ENCODE results near the gene AKAP12. TPM values are rescaled to one million over a fixed set of nuclear protein-coding genes. Genes with fewer than 3 reads are reported as not detected.
A peak's percentile ranks its signal among the peaks of the same experiment; 100 is the strongest.

Gene AKAP12
- total RNA-seq, 1 donor from 2014 or later = 81.3 TPM

- Histone ChIP-seq H3K9me3 (ENCODE audit: low read depth) (no peaks in the 10 kb centered on the region), H3K4me1 (peaks cover 17% of the 10 kb centered on the region), H3K27ac (no peak overlapping the region), H3K79me2 (ENCODE audit: low read depth) (peaks cover 10% of the 10 kb centered on the region), H3F3A (ENCODE audit: low read depth) (no peaks in the 10 kb centered on the region), H3K27me3 (no peaks in the 10 kb centered on the region), H4K20me1 (ENCODE audit: low read depth) (peaks cover 12% of the 10 kb centered on the region), H3K9ac (no peak overlapping the region), H2AFZ (replicated peaks) (no peak overlapping the region), H3K36me3 (no peaks in the 10 kb centered on the region), H3K4me2 (no peak overlapping the region), H3K4me3 (no peak overlapping the region)
- DNase-seq (ENCODE audit: low spot score) = no peak
- Mint-ChIP-seq H3K36me3 (peaks cover 9% of the 10 kb centered on the region), H3K27ac (peak overlapping the region; percentile 38), H3K4me1 (peaks cover 63% of the 10 kb centered on the region), H3K4me3 (no peak overlapping the region), H3K27me3 (ENCODE audit: insufficient read depth, low read depth) (peaks cover 2% of the 10 kb centered on the region), H3K9me3 (no peaks in the 10 kb centered on the region)
- no peak for TF ChIP-seq EZH2phosphoT487 (IDR thresholded peaks at IDR 0.05)
- no peak for TF ChIP-seq CTCF (IDR thresholded peaks at IDR 0.05)
- no peak for TF ChIP-seq EZH2 (IDR thresholded peaks at IDR 0.05)
These were observed 54.9 kb downstream of the AKAP12 start for GRCh38 chr6:151294561-151295101.

- no peak for TF ChIP-seq CTCF (IDR thresholded peaks at IDR 0.05)
- no peak for TF ChIP-seq EZH2phosphoT487 (IDR thresholded peaks at IDR 0.05)
- TF ChIP-seq EZH2 (IDR thresholded peaks at IDR 0.05) = no peak
- Histone ChIP-seq H4K20me1 (ENCODE audit: low read depth) (peaks cover 7% of the 10 kb centered on the region), H3K79me2 (ENCODE audit: low read depth) (peaks cover 10% of the 10 kb centered on the region), H3K4me1 (peaks cover 7% of the 10 kb centered on the region), H3K9ac (no peak overlapping the region), H2AFZ (replicated peaks) (no peak overlapping the region), H3K36me3 (no peaks in the 10 kb centered on the region), H3K4me3 (no peak overlapping the region), H3K9me3 (ENCODE audit: low read depth) (no peaks in the 10 kb centered on the region), H3K27me3 (no peaks in the 10 kb centered on the region), H3K27ac (no peak overlapping the region), H3K4me2 (no peak overlapping the region), H3F3A (ENCODE audit: low read depth) (no peaks in the 10 kb centered on the region)
- no peaks in the 10 kb centered on the region for H3K27me3 Mint-ChIP-seq (ENCODE audit: insufficient read depth, low read depth)
- H3K36me3 Mint-ChIP-seq = peaks cover 12% of the 10 kb centered on the region
- no peaks in the 10 kb centered on the region for H3K9me3 Mint-ChIP-seq
- H3K27ac Mint-ChIP-seq = no peak overlapping the region
- DNase-seq (ENCODE audit: low spot score) = no peak
- H3K4me3 Mint-ChIP-seq = no peak overlapping the region
- peaks cover 45% of the 10 kb centered on the region for H3K4me1 Mint-ChIP-seq
These were observed 58.1 kb downstream of the AKAP12 start for GRCh38 chr6:151297886-151298285.

GRCh38 chr6:151299011-151299410 is 59.2 kb downstream of the AKAP12 start:
- no peak overlapping the region for H2AFZ ChIP-seq (replicated peaks)
- H3K27ac ChIP-seq = no peak overlapping the region
- no peaks in the 10 kb centered on the region for H3F3A ChIP-seq (ENCODE audit: low read depth)
- DNase-seq (ENCODE audit: low spot score) = no peak
- peaks cover 7% of the 10 kb centered on the region for H4K20me1 ChIP-seq (ENCODE audit: low read depth)
- no peak overlapping the region for H3K9ac ChIP-seq
- H3K4me3 ChIP-seq = no peak overlapping the region
- TF ChIP-seq EZH2phosphoT487 (IDR thresholded peaks at IDR 0.05) = no peak
- no peaks in the 10 kb centered on the region for H3K27me3 ChIP-seq
- no peaks in the 10 kb centered on the region for H3K9me3 Mint-ChIP-seq
- H3K36me3 ChIP-seq = no peaks in the 10 kb centered on the region
- peaks cover 3% of the 10 kb centered on the region for H3K27me3 Mint-ChIP-seq (ENCODE audit: insufficient read depth, low read depth)
- no peak overlapping the region for H3K4me2 ChIP-seq
- H3K4me3 Mint-ChIP-seq = no peak overlapping the region
- H3K4me1 ChIP-seq = peaks cover 7% of the 10 kb centered on the region
- peaks cover 12% of the 10 kb centered on the region for H3K36me3 Mint-ChIP-seq
- H3K27ac Mint-ChIP-seq = no peak overlapping the region
- H3K79me2 ChIP-seq (ENCODE audit: low read depth) = peaks cover 10% of the 10 kb centered on the region
- no peaks in the 10 kb centered on the region for H3K9me3 ChIP-seq (ENCODE audit: low read depth)
- H3K4me1 Mint-ChIP-seq = peaks cover 36% of the 10 kb centered on the region

- peaks cover 23% of the 10 kb centered on the region for H3K4me1 Mint-ChIP-seq
- peaks cover 3% of the 10 kb centered on the region for H3K27me3 Mint-ChIP-seq (ENCODE audit: insufficient read depth, low read depth)
- no peak overlapping the region for H3K4me3 ChIP-seq
- no peak overlapping the region for H3K4me3 Mint-ChIP-seq
- peaks cover 7% of the 10 kb centered on the region for H4K20me1 ChIP-seq (ENCODE audit: low read depth)
- no peak overlapping the region for H2AFZ ChIP-seq (replicated peaks)
- H3K79me2 ChIP-seq (ENCODE audit: low read depth) = peaks cover 6% of the 10 kb centered on the region
- TF ChIP-seq EZH2 (IDR thresholded peaks at IDR 0.05) (no peak), EZH2phosphoT487 (IDR thresholded peaks at IDR 0.05) (no peak), CTCF (IDR thresholded peaks at IDR 0.05) (no peak)
- H3F3A ChIP-seq (ENCODE audit: low read depth) = no peaks in the 10 kb centered on the region
- no peak overlapping the region for H3K27ac ChIP-seq
- H3K36me3 Mint-ChIP-seq = peaks cover 9% of the 10 kb centered on the region
- H3K4me2 ChIP-seq = no peak overlapping the region
- H3K27ac Mint-ChIP-seq = peak overlapping the region; percentile 60
- peaks cover 7% of the 10 kb centered on the region for H3K4me1 ChIP-seq
- no peak overlapping the region for H3K9ac ChIP-seq
- H3K9me3 ChIP-seq (ENCODE audit: low read depth) = no peaks in the 10 kb centered on the region
- H3K27me3 ChIP-seq = no peaks in the 10 kb centered on the region
- H3K36me3 ChIP-seq = no peaks in the 10 kb centered on the region
- DNase-seq (ENCODE audit: low spot score) = no peak
- H3K9me3 Mint-ChIP-seq = no peaks in the 10 kb centered on the region
These were observed 60.7 kb downstream of the AKAP12 start for GRCh38 chr6:151300267-151300991.
